Right lobe of liver (tissue), 4 donors: ENCODE results near the gene IGSF6.

Experiments used
- POLR2A ChIP-seq: fragments of 450-650 bp; IDR thresholded peaks from one replicate; pipeline ENCODE4 v1.6.1; 2017; ENCODE audit warnings: antibody characterized with exemption, mild to moderate bottlenecking
- TF ChIP-seq, protein P1 (sequence below), 4 donors: fragments of 200-600 bp in 3 of 4; fragments of 450-650 bp in 1 of 4; IDR thresholded peaks; one replicate each; pipeline versions ENCODE4 v1.5.1 to v1.8.0; 2016 to 2022; ENCODE audit warnings: antibody characterized with exemption in 4 of 4, mild to moderate bottlenecking in 2 of 4
- donor health status: DM: no; HTN: no; CAD: no.
- donor health status: DM: no; HTN: no; CAD: no.
- donor health status: DM: no; HTN: yes; CAD: no.

DNA sequence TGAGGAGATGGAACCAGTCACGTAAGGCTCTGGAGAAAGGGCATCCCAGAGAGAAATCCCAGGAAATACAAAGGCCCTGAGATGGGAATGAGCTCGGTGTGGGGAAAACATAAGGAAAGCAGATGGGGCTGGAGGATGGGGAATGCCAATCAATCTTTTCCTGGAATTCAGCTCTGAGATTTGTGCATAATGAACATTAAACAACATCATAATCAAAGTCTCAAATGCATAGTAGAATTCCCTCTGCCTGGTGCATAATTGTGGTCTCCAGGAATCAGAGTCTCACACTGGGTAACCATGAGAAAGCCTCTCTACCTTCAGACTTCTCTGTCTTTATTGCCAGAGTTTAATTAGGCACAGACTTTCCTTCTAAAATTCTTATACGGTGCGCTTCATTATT lies 42.2 kb upstream of the IGSF6 start:
- no peak for TF ChIP-seq POLR2A
- TF ChIP-seq, protein P1, sequence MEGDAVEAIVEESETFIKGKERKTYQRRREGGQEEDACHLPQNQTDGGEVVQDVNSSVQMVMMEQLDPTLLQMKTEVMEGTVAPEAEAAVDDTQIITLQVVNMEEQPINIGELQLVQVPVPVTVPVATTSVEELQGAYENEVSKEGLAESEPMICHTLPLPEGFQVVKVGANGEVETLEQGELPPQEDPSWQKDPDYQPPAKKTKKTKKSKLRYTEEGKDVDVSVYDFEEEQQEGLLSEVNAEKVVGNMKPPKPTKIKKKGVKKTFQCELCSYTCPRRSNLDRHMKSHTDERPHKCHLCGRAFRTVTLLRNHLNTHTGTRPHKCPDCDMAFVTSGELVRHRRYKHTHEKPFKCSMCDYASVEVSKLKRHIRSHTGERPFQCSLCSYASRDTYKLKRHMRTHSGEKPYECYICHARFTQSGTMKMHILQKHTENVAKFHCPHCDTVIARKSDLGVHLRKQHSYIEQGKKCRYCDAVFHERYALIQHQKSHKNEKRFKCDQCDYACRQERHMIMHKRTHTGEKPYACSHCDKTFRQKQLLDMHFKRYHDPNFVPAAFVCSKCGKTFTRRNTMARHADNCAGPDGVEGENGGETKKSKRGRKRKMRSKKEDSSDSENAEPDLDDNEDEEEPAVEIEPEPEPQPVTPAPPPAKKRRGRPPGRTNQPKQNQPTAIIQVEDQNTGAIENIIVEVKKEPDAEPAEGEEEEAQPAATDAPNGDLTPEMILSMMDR (IDR thresholded peaks at IDR 0.05) = no peak
